Osteoblast (primary cell): ENCODE results near the gene RNASE8. TPM values are rescaled to one million over a fixed set of nuclear protein-coding genes. Genes with fewer than 3 reads are reported as not detected.
"Not testable (repeated sequence)": the region's sequence is repeated elsewhere in the genome, so short reads cannot be mapped to it uniquely, and the experiment has no call there.

Experiments
- DNase-seq: peaks from one replicate; pipeline ENCODE4 v3.0.0; 2011; ENCODE audit warnings: low spot score, mixed read lengths; ENCODE audit not compliant: insufficient read length; ENCODE audit errors: missing footprints
- H2AFZ ChIP-seq: 2 replicates; pipeline ENCODE4 v1.6.0; 2011; ENCODE audit warnings: mild to moderate bottlenecking, low read length
- H3K27ac ChIP-seq: 2 replicates; pipeline ENCODE4 v1.5.1; 2011; ENCODE audit warnings: mild to moderate bottlenecking, low read depth, low read length, moderate library complexity
- H3K27me3 ChIP-seq: 2 replicates; pipeline ENCODE4 v1.6.0; 2012; ENCODE audit warnings: mild to moderate bottlenecking, control low read depth, inconsistent platforms, low read length, moderate library complexity; ENCODE audit not compliant: insufficient read depth
- H3K36me3 ChIP-seq: 2 replicates; pipeline ENCODE4 v1.5.1; 2011; ENCODE audit warnings: mild to moderate bottlenecking, low read length, control low read depth, moderate library complexity; ENCODE audit not compliant: insufficient read depth
- H3K4me1 ChIP-seq: 2 replicates; pipeline ENCODE4 v1.5.1; 2011; ENCODE audit warnings: mild to moderate bottlenecking, low read length, control low read depth, moderate library complexity; ENCODE audit not compliant: insufficient read depth
- H3K4me2 ChIP-seq: 2 replicates; pipeline ENCODE4 v1.6.0; 2011; ENCODE audit warnings: mild to moderate bottlenecking, low read length; ENCODE audit not compliant: insufficient read depth
- H3K4me3 ChIP-seq: fragments of 200-600 bp; sonication (generic); 3 replicates; pipeline ENCODE4 v1.5.1; 2012; ENCODE audit warnings: mild to moderate bottlenecking, low read length, inconsistent platforms; ENCODE audit not compliant: insufficient read depth
- H3K79me2 ChIP-seq: 2 replicates; pipeline ENCODE4 v1.6.0; 2012; ENCODE audit warnings: mild to moderate bottlenecking, low read length, control low read depth, inconsistent platforms; ENCODE audit not compliant: insufficient read depth
- H3K9me3 ChIP-seq: 2 replicates; pipeline ENCODE4 v1.5.1; 2011; ENCODE audit warnings: low read depth, low read length, control low read depth
- H4K20me1 ChIP-seq: 2 replicates; pipeline ENCODE4 v1.6.0; 2012; ENCODE audit warnings: mild to moderate bottlenecking, low read length, control low read depth; ENCODE audit not compliant: insufficient read depth
- CTCF ChIP-seq: IDR thresholded peaks from 2 replicates; pipeline ENCODE4 v1.5.1; 2011; ENCODE audit warnings: mild to moderate bottlenecking, low read depth, low read length, moderate library complexity; ENCODE audit errors: extremely low read depth
- total RNA-seq: library from RNA; depleted of rRNA; stranded (reverse); fragments of >200 nt; gene quantifications from 2 replicates; pipeline ENCODE4 v1.2.3, GENCODE V29; 2012

RNASE8 gene
- not detected in 2 replicates for total RNA-seq

GRCh38 chr14:21057803-21058675 lies at the start of gene RNASE8:
TSS of gene RNASE8 (plus strand) at chr14:21057822. CDS start at chr14:21057893, 71 bp downstream.
- H2AFZ ChIP-seq, result no peak within 1 kb of the TSS
- peak; percentile 64 for DNase-seq
- no peak within 1 kb of the TSS for H3K27ac ChIP-seq

GRCh38 chr14:21009721-21010120 lies 47.9 kb upstream of the RNASE8 start:
- not testable (repeated sequence) for H4K20me1 ChIP-seq, H3K4me3 ChIP-seq, H2AFZ ChIP-seq, H3K36me3 ChIP-seq, H3K4me1 ChIP-seq, H3K4me2 ChIP-seq, H3K79me2 ChIP-seq, DNase-seq, H3K27ac ChIP-seq, H3K9me3 ChIP-seq
- peaks cover 17% of the 10 kb centered on the region for H3K27me3 ChIP-seq

More at GRCh38 chr14:21057803-21058675, at the start of gene RNASE8:
- Histone ChIP-seq H3K9me3 (no peaks in the 10 kb centered on the region), H3K4me2 (no peak within 1 kb of the TSS), H3K4me1 (peaks cover 26% of the 10 kb centered on the region), H3K27me3 (no peaks in the 10 kb centered on the region), H3K79me2 (no peaks in the 10 kb centered on the region), H4K20me1 (no peaks in the 10 kb centered on the region), H3K36me3 (no peaks in the 10 kb centered on the region), H3K4me3 (no peak within 1 kb of the TSS)
- TF ChIP-seq CTCF, result peak; percentile 24

- no peak overlapping the region for H3K4me2 ChIP-seq
- H3K36me3 ChIP-seq, result no peaks in the 10 kb centered on the region
- H3K4me1 ChIP-seq, result no peaks in the 10 kb centered on the region
- no peak for TF ChIP-seq CTCF
- H4K20me1 ChIP-seq, result no peaks in the 10 kb centered on the region
- no peak overlapping the region for H3K27ac ChIP-seq
- H3K79me2 ChIP-seq, result no peaks in the 10 kb centered on the region
- peaks cover 20% of the 10 kb centered on the region for H3K27me3 ChIP-seq
- no peak overlapping the region for H2AFZ ChIP-seq
- no peaks in the 10 kb centered on the region for H3K9me3 ChIP-seq
- no peak for DNase-seq
- H3K4me3 ChIP-seq, result no peak overlapping the region
Observed at GRCh38 chr14:21011136-21011535, 46.5 kb upstream of the RNASE8 start.

- no peaks in the 10 kb centered on the region for H3K36me3 ChIP-seq
- no peaks in the 10 kb centered on the region for H4K20me1 ChIP-seq
Observed at GRCh38 chr14:21014761-21015190, 42.8 kb upstream of the RNASE8 start.

More at GRCh38 chr14:21014761-21015190, 42.8 kb upstream of the RNASE8 start:
- Histone ChIP-seq H3K4me1 (no peaks in the 10 kb centered on the region), H2AFZ (no peak overlapping the region), H3K27ac (no peak overlapping the region), H3K27me3 (peaks cover 20% of the 10 kb centered on the region), H3K9me3 (no peaks in the 10 kb centered on the region), H3K79me2 (no peaks in the 10 kb centered on the region), H3K4me3 (no peak overlapping the region), H3K4me2 (no peak overlapping the region)
- peak; percentile 78 for DNase-seq
- TF ChIP-seq CTCF, result peak; percentile 89
